T47D (cell line): ENCODE data around the gene ATP1A2.
"Not testable (repeated sequence)": the region's sequence is repeated elsewhere in the genome, so short reads cannot be mapped to it uniquely, and the experiment has no call there.

Experiments used
- DNase-seq, 2 experiments: peaks; one replicate each; pipeline versions ENCODE4 v3.0.0 to v3.0.0-alpha.2; 2011 to 2012; ENCODE audit warnings: low read depth in 1 of 2, low spot score in 1 of 2
- JUND ChIP-seq: IDR thresholded peaks from 2 replicates; pipeline ENCODE4 v1.6.1; 2012; ENCODE audit warnings: low read depth
- in situ Hi-C: cut with HindIII; loops from 2 replicates; pipeline ENCODE4 v1.10.0; 2016; ENCODE audit warnings: low sequenced_read_pairs, low pct_unique_long_range_greater_than_20kb

ATP1A2 gene

DNA sequence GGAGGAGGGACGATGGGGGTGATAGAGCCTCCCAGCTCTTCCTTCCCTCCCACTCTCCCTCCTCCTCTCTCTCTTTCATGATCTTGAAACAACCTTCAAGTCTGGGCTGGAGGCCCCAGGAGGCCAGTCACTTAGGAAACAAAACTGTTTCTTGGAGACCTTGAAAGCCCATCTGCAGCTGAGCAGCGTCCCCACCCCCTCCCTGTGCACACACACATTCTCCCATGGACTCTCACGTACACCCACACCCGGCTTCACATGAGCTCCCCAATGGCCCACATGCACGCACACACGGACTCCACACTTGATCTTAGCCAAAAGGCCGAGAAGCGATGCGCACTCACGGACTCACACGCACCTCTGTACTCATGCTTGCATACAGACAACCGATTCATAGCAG lies 3.2 kb upstream of the ATP1A2 start:
- no peak for TF ChIP-seq JUND
- no peak for DNase-seq
- in situ Hi-C loops: no loop called here

DNA sequence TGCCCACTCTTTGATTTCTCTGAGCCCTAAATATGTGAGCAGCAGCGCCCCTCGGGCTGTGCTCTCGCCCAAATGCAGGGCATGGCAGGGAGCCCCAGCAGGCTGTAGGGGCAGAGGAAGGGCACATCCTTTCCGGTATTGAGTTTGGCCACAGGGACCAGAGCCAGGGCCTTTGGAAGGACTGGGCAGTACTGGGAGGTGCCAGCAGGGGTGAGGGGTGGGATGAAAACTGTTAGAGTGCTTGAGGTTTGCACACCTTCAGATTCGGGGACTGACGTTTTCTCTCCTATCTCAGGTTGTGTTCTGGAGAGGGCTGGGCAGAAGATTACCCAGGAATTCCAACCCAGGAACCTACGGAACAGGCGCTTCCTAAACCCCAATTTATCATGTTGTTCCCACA lies 2.2 kb upstream of the ATP1A2 start:
- DNase-seq: no peak
- in situ Hi-C loops: no loop called here
- no peak for TF ChIP-seq JUND

- no peak for TF ChIP-seq JUND
- DNase-seq: no peak
- in situ Hi-C loops: no loop called here
These were observed 1.5 kb upstream of the ATP1A2 start for GRCh38 chr1:160114085-160114484.

DNA sequence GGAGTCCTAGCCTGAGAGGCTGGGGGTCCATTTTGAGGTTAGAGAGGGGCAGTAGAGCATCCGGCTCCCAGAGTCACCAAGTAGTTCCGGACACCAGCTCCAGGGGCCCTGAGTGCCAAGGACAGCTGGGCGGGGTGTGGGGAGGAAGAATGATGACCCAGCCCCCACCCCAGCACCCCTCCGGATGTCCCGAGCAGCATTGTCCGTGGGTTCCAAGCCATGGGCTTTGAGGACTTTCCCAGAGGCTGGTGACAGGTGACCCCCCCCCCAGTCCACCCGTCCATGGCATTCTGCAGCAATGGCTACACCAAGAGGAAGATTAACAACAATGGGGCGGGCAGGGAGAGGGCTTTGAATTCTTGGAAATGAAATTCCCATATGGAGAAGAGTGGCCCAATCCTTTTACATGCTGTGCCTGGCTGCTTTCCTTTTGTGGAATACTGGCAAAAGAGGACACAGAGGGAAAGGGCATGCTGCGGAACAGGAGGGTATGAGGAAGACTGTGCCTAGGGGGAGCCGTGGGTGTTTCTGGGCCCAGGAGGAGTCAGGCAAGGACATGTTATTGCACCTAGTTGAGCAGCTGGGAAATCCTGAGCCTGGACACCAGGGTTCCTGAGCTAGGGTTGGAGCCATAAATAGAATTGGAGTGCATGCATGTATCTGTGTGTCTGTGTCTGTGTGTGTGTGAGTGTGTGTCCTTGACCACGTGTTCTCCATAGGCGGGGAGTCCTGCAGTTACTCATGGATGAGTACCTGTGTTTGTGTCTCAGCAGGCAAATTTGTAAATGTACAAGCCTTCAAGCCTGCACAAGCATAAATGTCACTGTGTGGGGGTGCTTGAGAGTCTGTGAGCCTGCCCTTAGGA lies 956 bp downstream of the ATP1A2 start:
- DNase-seq: no peak
- no peak for TF ChIP-seq JUND
- in situ Hi-C loops: no loop called here

GRCh38 chr1:160117300-160117699 lies 1.7 kb downstream of the ATP1A2 start:
- in situ Hi-C loops: no loop called here
- TF ChIP-seq JUND: no peak
- no peak for DNase-seq

- no peak for DNase-seq
- TF ChIP-seq JUND: no peak
- in situ Hi-C loops: no loop called here
These were observed 2.2 kb downstream of the ATP1A2 start for GRCh38 chr1:160117709-160118183.

DNA sequence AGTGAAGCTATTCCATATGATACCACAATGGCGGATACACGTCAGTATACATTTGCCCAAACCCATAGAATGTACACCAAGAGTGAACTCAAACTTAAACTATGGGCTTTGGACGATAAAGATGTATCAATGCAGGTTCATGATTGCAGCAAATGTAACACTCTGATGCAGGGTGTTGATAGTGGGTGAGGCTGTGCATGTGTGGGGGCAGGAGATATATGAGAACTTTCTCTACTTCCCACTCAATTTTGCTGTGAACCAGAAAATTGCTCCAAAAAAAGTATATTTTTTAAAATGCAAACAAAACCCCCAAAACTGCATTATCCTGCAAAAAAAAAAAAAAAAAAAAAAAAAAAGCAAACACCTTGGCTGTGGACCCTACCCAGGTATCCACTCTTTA lies 3.4 kb downstream of the ATP1A2 start:
- TF ChIP-seq JUND: no peak
- no peak for DNase-seq
- in situ Hi-C loops: no loop called here

- no peak for DNase-seq
- in situ Hi-C loops: no loop called here
- TF ChIP-seq JUND: no peak
These were observed 5.2 kb downstream of the ATP1A2 start for GRCh38 chr1:160120797-160121196.

DNA sequence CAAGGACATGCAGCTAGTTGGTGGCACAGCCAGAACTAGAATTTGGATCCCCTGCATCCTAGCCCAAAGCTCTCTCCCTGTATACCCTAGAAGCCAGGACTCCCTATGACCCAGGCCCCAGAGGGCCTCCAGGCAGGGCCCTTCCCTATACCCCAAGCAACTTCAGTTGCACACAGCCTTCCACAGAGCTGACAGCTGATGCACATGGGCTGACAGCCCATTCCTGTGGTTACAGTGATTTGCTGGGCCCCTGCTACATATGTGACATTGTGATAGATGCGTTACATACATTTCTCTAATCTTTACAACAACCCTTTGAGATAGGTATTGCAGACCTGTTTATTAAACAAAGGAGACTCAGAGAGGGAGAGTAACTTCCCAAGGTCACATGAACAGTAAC lies 5.8 kb downstream of the ATP1A2 start:
- no peak for DNase-seq
- in situ Hi-C loops: no loop called here
- no peak for TF ChIP-seq JUND

DNA sequence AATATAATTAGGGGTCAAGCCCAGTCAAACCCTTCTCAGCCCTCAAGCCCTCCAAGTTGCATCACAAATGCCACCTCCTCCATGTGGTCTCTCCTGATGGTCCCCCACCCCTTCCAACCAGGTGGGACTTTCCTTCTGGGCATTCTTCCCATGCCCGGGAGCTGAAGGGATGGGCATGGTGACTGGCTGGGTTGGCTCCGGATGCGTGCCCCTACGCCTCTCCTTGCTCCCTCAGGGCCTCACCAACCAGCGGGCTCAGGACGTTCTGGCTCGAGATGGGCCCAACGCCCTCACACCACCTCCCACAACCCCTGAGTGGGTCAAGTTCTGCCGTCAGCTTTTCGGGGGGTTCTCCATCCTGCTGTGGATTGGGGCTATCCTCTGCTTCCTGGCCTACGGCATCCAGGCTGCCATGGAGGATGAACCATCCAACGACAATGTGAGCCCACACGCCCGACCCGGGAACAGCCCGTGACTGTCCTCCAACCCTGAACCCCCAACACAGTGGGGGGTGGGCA lies 7.5 kb downstream of the ATP1A2 start:
- in situ Hi-C loops: no loop called here
- DNase-seq: no peak

GRCh38 chr1:160123726-160124125 lies 8.2 kb downstream of the ATP1A2 start:
- DNase-seq: no peak
- TF ChIP-seq JUND: no peak
- in situ Hi-C loops: no loop called here

More for the DNA sequence above, 7.5 kb downstream of the ATP1A2 start:
- TF ChIP-seq JUND: no peak

DNA sequence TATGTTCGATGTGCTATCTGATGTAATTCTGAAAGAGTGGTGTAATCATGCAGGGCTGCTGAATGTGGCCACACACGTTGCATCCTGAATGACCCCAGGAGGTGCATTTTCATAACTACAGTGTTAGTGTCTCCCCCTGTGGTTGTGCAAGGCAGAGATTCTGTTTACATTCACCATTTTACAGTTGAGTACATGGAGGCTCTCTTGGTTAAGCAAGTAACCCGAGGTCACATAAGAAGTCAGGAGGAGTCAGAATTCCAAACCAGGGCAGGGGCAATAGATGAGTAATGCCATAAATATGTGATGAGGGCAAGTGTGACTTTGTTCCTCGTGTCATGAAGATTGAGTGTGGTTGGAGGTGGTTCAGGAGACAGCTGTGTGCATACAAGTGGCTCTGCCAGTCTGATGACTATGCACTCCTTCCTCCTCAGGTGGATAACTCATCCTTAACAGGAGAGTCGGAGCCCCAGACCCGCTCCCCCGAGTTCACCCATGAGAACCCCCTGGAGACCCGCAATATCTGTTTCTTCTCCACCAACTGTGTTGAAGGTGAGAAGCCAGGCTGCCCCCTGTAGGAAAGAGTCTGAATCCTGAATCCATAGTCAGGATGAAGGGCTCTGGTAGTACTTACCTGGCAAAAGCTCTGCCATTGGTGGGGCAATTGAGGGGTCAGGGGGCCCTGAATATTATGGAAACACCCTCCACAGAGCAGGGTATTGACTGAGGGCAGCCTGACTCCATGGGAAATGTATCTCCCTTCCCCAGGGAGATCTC lies 9.3 kb downstream of the ATP1A2 start:
- DNase-seq: peak in 1 of 2 experiments; percentile 74
- in situ Hi-C loops: no loop called here

GRCh38 chr1:160125746-160126145 lies 10.2 kb downstream of the ATP1A2 start:
- in situ Hi-C loops: no loop called here
- DNase-seq: no peak

More for the DNA sequence above, 9.3 kb downstream of the ATP1A2 start:
- TF ChIP-seq JUND: no peak

DNA sequence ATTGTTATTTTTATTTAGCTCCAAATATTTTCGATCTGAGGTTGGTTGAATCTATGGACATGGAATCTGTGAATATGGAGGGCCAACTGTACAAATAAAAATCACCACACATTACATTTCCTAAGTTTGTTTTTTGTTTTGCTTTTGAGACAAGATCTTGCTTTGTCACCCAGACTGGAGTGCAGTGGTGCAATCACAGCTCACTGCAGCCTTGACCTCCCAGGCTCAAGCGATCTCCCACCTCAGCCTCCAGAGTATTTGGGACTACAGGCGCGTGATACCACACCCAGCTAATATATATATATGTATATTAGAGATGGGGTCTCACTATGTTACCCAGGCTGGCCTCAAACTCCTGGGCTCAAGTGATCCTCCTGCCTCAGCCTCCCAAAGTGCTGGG lies 10.8 kb downstream of the ATP1A2 start:
- DNase-seq, in situ Hi-C loops: not testable (repeated sequence)

More at GRCh38 chr1:160125746-160126145, 10.2 kb downstream of the ATP1A2 start:
- no peak for TF ChIP-seq JUND
